Transverse colon (tissue), 4 donors: ENCODE results near the gene MYRIP. TPM values are rescaled to one million over a fixed set of nuclear protein-coding genes. Genes with fewer than 3 reads are reported as not detected.

Source experiments
- DNase-seq: peaks from one replicate; pipeline ENCODE4 v3.0.0-alpha.2; 2019
- H3K27ac ChIP-seq, 4 donors: fragments of 200-600 bp; sonication (generic); 2 replicates each; pipeline ENCODE4 v1.5.1; 2016 to 2018; ENCODE audit warnings: inconsistent platforms in 4 of 4
- H3K27me3 ChIP-seq: fragments of 200-600 bp; sonication (generic); 2 replicates; pipeline ENCODE4 v1.5.1; 2017; ENCODE audit warnings: inconsistent platforms
- H3K36me3 ChIP-seq, 4 donors: fragments of 200-600 bp; sonication (generic); 2 replicates each; pipeline ENCODE4 v1.5.1; 2017 to 2019; ENCODE audit warnings: inconsistent platforms in 4 of 4
- H3K4me1 ChIP-seq, 4 donors: fragments of 200-600 bp; sonication (generic); 2 replicates each; pipeline ENCODE4 v1.5.1; 2017 to 2020; ENCODE audit warnings: inconsistent platforms in 4 of 4
- H3K4me3 ChIP-seq, 4 donors: fragments of 200-600 bp; sonication (generic); 1 replicate in 1 of 4; 2 replicates in 3 of 4; pipeline versions ENCODE4 v1.5.1 to v1.6.1; 2017 to 2019; ENCODE audit warnings: inconsistent platforms in 4 of 4
- H3K9me3 ChIP-seq, 2 donors: fragments of 200-600 bp; sonication (generic); 2 replicates each; pipeline ENCODE4 v1.5.1; 2017 to 2019; ENCODE audit warnings: inconsistent platforms in 2 of 2
- CTCF ChIP-seq, 5 experiments: fragments of 200-600 bp in 3 of 5; fragments of 450-650 bp in 2 of 5; sonication (generic) in 3 of 5; IDR thresholded peaks; 1 replicate in 2 of 5; 2 replicates in 3 of 5; pipeline ENCODE4 v1.5.1; 2016 to 2017; ENCODE audit warnings: antibody characterized with exemption in 5 of 5, inconsistent platforms in 3 of 5, mild to moderate bottlenecking in 2 of 5, moderate library complexity in 1 of 5
- EP300 ChIP-seq: sonication (generic); formaldehyde crosslinking; IDR thresholded peaks from one replicate; pipeline ENCODE4 v1.6.1; 2017; ENCODE audit warnings: antibody characterized with exemption, low read depth
- POLR2A ChIP-seq: fragments of 450-650 bp; IDR thresholded peaks from one replicate; pipeline ENCODE4 v1.6.1; 2016; ENCODE audit warnings: antibody characterized with exemption, mild to moderate bottlenecking, moderate library complexity
- POLR2AphosphoS5 ChIP-seq, 3 donors: sonication (generic); formaldehyde crosslinking; IDR thresholded peaks; one replicate each; pipeline ENCODE4 v1.6.1; 2016; ENCODE audit warnings: antibody characterized with exemption in 3 of 3
- WGBS, 2 donors: methylation state at CpG; one replicate each; pipeline ENCODE4 v1.1.5; 2018; ENCODE audit warnings: low coverage in 1 of 2; 5-methylcytosine and 5-hydroxymethylcytosine counted together
- in situ Hi-C, 4 donors: fragments of 200-750 bp; cut with MboI; loops; one replicate each; pipeline versions ENCODE4 v1.15.0 to v1.15.1; 2017; ENCODE audit warnings: low sequenced_read_pairs in 3 of 4, low pct_ligation_motif_present in 1 of 4, low pct_unique_long_range_greater_than_20kb in 1 of 4
- intact Hi-C: fragments of 100-400 bp; cut with DNase I; formaldehyde crosslinking; loops from one replicate; pipeline ENCODE4 v1.15.1; 2023; ENCODE audit warnings: low total_unique reads
- total RNA-seq, 4 donors: library from RNA; depleted of rRNA; stranded (reverse); fragments of >200 nt; gene quantifications; one replicate each; pipeline ENCODE4 v1.1.0, GENCODE V29; 2016

Gene MYRIP
- total RNA-seq, 4 donors from 2014 or later, result 2.6 to 19.7 (median 5.4) TPM

- Histone ChIP-seq H3K4me3 (no peak overlapping the region), H3K36me3 (no peaks in the 10 kb centered on the region), H3K4me1 (no peaks in the 10 kb centered on the region), H3K27me3 (no peaks in the 10 kb centered on the region), H3K27ac (no peak overlapping the region), H3K9me3 (no peaks in the 10 kb centered on the region)
- intact Hi-C loops (no loop called here), in situ Hi-C loops (no loop called here)
- WGBS, 2 donors, result 89 to 92% methylated on average over 1 of the region's 1 CpG
- TF ChIP-seq CTCF (IDR thresholded peaks at IDR 0.05) (no peak), POLR2A (no peak), POLR2AphosphoS5 (IDR thresholded peaks at IDR 0.05) (no peak), EP300 (no peak)
- DNase-seq, result no peak
Observed at GRCh38 chr3:40242638-40243037, 433.2 kb downstream of the MYRIP start.

- WGBS, 2 donors, result 32 to 80% methylated on average over 1 of the region's 1 CpG
- intact Hi-C loops (no loop called here), in situ Hi-C loops (no loop called here)
- H3K9me3 ChIP-seq, result no peaks in the 10 kb centered on the region
- no peak for TF ChIP-seq EP300
- no peak for TF ChIP-seq CTCF (IDR thresholded peaks at IDR 0.05)
- TF ChIP-seq POLR2AphosphoS5 (IDR thresholded peaks at IDR 0.05), result no peak
- no peak for TF ChIP-seq POLR2A
- H3K4me1 ChIP-seq, result no peaks in the 10 kb centered on the region
- no peaks in the 10 kb centered on the region for H3K27me3 ChIP-seq
- no peaks in the 10 kb centered on the region for H3K36me3 ChIP-seq
- DNase-seq, result no peak
- H3K27ac ChIP-seq, result no peak overlapping the region
- no peak overlapping the region for H3K4me3 ChIP-seq
Observed at GRCh38 chr3:40243056-40243455, 433.6 kb downstream of the MYRIP start.

- in situ Hi-C loops (no loop called here), intact Hi-C loops (no loop called here)
- Histone ChIP-seq H3K4me3 (no peak overlapping the region), H3K4me1 (no peaks in the 10 kb centered on the region), H3K9me3 (no peaks in the 10 kb centered on the region), H3K27me3 (no peaks in the 10 kb centered on the region), H3K36me3 (no peaks in the 10 kb centered on the region), H3K27ac (no peak overlapping the region)
- 93 to 100% methylated on average over 2 to 6 of the region's 6 CpGs for WGBS, 2 donors
- no peak for DNase-seq
- TF ChIP-seq POLR2AphosphoS5 (IDR thresholded peaks at IDR 0.05) (no peak), EP300 (no peak), POLR2A (no peak), CTCF (IDR thresholded peaks at IDR 0.05) (no peak)
Observed at GRCh38 chr3:40247714-40248454, 438.5 kb downstream of the MYRIP start.

GRCh38 chr3:40248591-40248990 is 439.2 kb downstream of the MYRIP start:
- TF ChIP-seq POLR2A (no peak), EP300 (no peak)
- H3K27ac ChIP-seq, result no peak overlapping the region

GRCh38 chr3:40249168-40249567 is 439.8 kb downstream of the MYRIP start:
- intact Hi-C loops (no loop called here), in situ Hi-C loops (no loop called here)
- no peaks in the 10 kb centered on the region for H3K27me3 ChIP-seq
- no peaks in the 10 kb centered on the region for H3K4me1 ChIP-seq
- 95% methylated on average over 3 of the region's 3 CpGs; no CpG with 5 or more reads in 1 of the 2 donors for WGBS, 2 donors
- no peaks in the 10 kb centered on the region for H3K9me3 ChIP-seq
- H3K4me3 ChIP-seq, result no peak overlapping the region
- DNase-seq, result no peak
- H3K27ac ChIP-seq, result no peak overlapping the region
- no peaks in the 10 kb centered on the region for H3K36me3 ChIP-seq
- TF ChIP-seq POLR2AphosphoS5 (IDR thresholded peaks at IDR 0.05) (no peak), POLR2A (no peak), EP300 (no peak), CTCF (IDR thresholded peaks at IDR 0.05) (no peak)

More at GRCh38 chr3:40248591-40248990, 439.2 kb downstream of the MYRIP start:
- Histone ChIP-seq H3K27me3 (no peaks in the 10 kb centered on the region), H3K4me3 (no peak overlapping the region), H3K4me1 (no peaks in the 10 kb centered on the region), H3K36me3 (no peaks in the 10 kb centered on the region), H3K9me3 (no peaks in the 10 kb centered on the region)
- DNase-seq, result no peak
- intact Hi-C loops, result no loop called here
- in situ Hi-C loops, result no loop called here
